ENCODE results near the gene GIPC3.

The GIPC3 gene

DNA sequence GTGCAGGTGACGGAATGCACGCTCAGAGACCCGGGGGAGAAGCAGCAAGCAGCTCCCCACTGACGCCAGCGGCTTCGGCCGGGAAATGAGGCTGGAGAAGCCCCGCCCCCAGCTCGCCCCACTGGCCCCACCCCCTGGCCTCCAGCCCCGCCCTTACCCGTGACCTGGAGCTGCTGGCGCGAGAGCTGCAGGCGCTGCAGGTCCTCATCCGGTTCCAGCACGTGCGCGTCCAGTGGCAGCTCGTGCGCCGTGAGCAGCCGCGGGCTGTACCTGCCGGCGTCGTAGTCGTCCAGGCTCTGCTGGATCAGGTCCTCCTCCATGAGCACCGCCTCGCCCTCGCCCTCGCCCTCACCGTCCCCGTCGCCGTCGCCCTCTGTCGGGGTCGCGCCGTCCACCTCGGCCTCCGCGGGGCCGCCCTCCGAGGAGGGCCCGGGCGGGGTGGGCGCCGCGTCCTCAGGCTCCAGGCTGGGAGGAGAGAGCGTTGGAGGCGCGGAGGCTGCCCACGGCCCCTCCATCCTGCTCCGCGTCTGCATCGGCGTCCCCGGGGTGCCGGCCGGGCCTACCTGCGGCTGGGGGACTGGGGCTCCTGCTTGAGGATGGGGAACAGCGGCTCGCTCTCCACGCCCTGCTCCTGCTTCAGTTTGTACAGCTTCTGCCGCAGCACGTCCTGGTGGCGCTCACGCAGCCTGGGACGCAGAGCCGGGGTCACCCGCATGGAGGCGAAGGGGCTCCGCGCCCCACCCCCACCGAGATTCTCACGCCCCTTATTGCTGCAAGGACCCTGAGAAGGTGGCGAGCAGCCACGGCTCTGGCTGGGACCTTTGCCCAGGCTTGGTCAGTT, 27.8 kb downstream of the GIPC3 start:
- in situ Hi-C loops (cut with HindIII; ENCODE audit: low sequenced_read_pairs) = no loop called here
- no peak overlapping the region for H3K4me3 ChIP-seq (ENCODE audit: low read depth, low read length)
- TF ChIP-seq, protein P1, sequence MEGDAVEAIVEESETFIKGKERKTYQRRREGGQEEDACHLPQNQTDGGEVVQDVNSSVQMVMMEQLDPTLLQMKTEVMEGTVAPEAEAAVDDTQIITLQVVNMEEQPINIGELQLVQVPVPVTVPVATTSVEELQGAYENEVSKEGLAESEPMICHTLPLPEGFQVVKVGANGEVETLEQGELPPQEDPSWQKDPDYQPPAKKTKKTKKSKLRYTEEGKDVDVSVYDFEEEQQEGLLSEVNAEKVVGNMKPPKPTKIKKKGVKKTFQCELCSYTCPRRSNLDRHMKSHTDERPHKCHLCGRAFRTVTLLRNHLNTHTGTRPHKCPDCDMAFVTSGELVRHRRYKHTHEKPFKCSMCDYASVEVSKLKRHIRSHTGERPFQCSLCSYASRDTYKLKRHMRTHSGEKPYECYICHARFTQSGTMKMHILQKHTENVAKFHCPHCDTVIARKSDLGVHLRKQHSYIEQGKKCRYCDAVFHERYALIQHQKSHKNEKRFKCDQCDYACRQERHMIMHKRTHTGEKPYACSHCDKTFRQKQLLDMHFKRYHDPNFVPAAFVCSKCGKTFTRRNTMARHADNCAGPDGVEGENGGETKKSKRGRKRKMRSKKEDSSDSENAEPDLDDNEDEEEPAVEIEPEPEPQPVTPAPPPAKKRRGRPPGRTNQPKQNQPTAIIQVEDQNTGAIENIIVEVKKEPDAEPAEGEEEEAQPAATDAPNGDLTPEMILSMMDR (IDR thresholded peaks at IDR 0.05; ENCODE audit: low read depth, low read length, missing control alignments) = no peak
- DNase-seq (ENCODE audit: low read depth) = no peak

DNA sequence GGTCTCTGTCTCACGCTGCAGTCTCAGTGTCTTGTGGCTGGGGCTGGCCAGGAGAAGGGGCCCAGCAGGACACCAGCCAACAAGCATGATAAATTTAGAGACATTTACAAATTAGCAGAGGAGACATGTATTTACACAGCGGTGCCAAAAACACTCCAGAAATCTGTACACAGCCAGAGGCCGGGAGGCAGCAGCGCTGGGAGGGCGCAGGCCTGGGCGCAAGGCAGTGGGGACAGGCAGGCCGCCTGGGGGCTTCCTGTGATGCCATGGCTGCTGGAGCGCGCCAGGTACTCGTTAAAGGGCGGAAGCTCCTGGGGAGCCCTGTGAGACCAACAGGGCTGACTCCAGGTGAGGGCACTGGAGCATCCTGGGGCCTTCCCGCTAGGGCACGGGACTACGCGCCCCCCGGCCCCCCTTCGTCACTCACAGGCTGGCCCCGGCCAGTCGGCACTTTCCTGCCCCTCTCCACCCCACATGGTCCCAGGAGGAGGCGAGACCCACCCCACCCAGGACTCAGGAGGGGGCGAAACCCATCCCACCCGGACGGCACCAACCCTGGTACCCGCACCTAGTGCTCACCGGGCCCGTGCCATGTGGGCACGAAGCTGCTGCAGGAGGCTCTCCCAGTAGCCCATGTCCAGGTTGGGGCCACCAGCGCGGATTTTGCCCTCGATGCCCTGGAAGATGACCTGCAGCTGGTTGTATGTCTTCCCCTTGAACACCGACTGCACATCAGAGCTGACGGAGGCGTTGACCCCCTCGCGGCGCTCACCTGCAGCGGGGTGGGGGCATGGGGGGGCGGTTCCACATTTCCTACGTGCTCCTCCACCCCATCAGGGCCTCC, 28.8 kb downstream of the GIPC3 start:
- TF ChIP-seq, protein P1 (IDR thresholded peaks at IDR 0.05; ENCODE audit: low read depth, low read length, missing control alignments) = no peak
- no peak overlapping the region for H3K4me3 ChIP-seq (ENCODE audit: low read depth, low read length)
- DNase-seq (ENCODE audit: low read depth) = no peak
- in situ Hi-C loops (cut with HindIII; ENCODE audit: low sequenced_read_pairs) = no loop called here

DNA sequence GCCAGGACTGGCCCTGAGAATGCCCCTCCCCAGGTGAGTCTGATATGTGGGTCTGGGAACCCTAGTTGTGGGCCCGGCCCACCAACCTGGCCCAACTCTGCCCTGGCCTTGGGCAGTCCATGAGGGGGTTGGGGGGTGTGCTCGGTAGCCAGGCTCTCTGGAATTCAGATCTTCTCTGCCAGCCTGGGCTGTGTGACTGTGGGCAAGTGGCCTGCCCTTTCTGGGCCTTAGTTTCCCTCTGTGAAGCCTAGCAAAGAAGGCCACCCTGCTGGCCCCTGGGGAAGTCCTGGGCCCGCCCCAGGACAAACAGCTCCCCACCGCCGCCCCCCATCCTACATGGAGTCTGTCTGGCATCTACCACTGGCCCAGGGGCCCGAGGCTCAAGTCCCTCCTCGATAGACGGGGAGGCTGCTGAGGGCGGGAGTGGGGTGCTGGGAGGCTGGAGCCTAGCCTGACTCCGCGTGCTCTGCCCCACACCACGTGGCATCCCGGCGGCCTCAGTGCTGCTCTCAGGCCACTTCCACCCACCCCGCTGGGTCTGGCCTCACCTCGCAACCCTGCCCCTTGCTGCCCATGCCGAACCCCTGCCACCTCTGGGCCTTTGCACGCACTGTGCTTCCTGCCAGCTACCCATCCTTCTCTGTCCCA, 29.7 kb downstream of the GIPC3 start:
- no peak overlapping the region for H3K4me3 ChIP-seq (ENCODE audit: low read depth, low read length)
- no peak for DNase-seq (ENCODE audit: low read depth)
- TF ChIP-seq, protein P1 (IDR thresholded peaks at IDR 0.05; ENCODE audit: low read depth, low read length, missing control alignments) = no peak
- in situ Hi-C loops (cut with HindIII; ENCODE audit: low sequenced_read_pairs) = no loop called here

DNA sequence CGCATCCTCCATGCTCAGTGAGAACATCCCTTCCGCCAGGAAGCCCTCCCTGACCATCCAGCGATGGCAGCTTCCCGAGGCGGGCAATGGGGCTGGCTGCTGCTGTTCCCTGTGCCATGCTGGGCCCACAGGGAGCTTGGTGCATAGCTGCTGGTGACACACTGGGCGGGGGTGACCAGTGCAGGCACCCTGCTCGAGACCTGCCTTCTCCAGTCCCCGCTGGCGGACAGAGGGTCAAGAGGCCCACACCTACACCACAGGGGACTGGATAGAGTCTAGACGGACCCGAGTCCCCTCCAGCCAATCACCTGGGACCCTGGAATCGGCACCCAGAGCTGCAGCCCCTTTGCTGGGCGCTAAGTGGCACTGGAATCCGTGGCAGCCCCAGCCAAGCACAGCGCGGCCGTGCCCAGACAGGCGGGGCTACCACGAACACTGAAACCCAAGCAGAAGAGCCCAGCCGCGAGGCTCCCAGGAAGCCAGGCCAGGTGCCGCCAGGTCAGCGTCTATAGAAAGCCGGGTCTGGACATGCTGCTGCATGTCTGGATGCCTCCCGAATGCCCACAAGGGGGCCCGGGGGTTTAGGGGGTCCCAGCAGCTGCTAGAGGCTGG, 30.4 kb downstream of the GIPC3 start:
- no peak overlapping the region for H3K4me3 ChIP-seq (ENCODE audit: low read depth, low read length)
- TF ChIP-seq, protein P1 (IDR thresholded peaks at IDR 0.05; ENCODE audit: low read depth, low read length, missing control alignments) = no peak
- in situ Hi-C loops (cut with HindIII; ENCODE audit: low sequenced_read_pairs) = no loop called here
- no peak for DNase-seq (ENCODE audit: low read depth)

DNA sequence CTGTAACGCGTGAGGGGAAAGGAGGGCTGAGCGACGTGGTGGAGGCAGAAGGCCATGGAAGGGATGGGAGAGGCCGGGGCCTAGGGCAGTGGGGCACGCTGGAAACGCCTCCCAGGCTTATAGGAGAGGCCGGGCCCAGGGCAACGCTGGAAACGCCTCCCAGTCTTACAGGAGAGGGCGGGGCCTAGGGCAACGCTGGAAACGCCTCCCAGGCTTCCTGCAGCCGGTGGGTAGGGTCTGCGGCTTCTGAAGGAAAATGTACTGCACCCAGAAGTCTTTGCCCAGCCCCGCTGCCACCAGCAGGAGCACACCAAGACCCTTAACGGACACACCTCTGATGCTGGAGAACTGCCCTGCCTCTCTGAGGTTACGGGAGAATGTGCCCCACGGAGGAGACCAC, 32.2 kb downstream of the GIPC3 start:
- H3K4me3 ChIP-seq (ENCODE audit: low read depth, low read length) = no peak overlapping the region
- no peak for DNase-seq (ENCODE audit: low read depth)
- TF ChIP-seq, protein P1 (IDR thresholded peaks at IDR 0.05; ENCODE audit: low read depth, low read length, missing control alignments) = no peak
- in situ Hi-C loops (cut with HindIII; ENCODE audit: low sequenced_read_pairs) = no loop called here

Measured in astrocyte of the cerebellum (primary cell).